A549 (cell line): ENCODE measurements around the gene PI16. TPM values are rescaled to one million over a fixed set of nuclear protein-coding genes. Genes with fewer than 3 reads are reported as not detected.

Experiments used
- ATAC-seq, 2 experiments: fragments of 200-7000 bp in 1 of 2; fragments of >200 bp in 1 of 2; cut with Nextera tagmentation in 1 of 2; cut with Tn5 transposase in 1 of 2; 3 replicates each; pipeline versions ENCODE4 v1.8.0 to v1.9.1; 2018 to 2020; ENCODE audit warnings: mild to moderate bottlenecking in 1 of 2, moderate library complexity in 1 of 2
- CTCF ChIA-PET: fragments of 300-600 bp; sonication (Branson Sonifier 250); formaldehyde crosslinking; extraction: SDS; loops from one replicate; lab custom pipeline; 2021; ENCODE audit warnings: antibody characterized with exemption, inconsistent platforms; lab: Yijun Ruan, JAX
- POLR2A ChIA-PET: fragments of 350-600 bp; formaldehyde crosslinking; extraction: SDS; loops from one replicate; lab custom pipeline; 2021; ENCODE audit warnings: antibody characterized with exemption, inconsistent platforms; lab: Yijun Ruan, JAX
- DNase-seq, 2 experiments: peaks; one replicate each; pipeline versions ENCODE4 v3.0.0 to v3.0.0-alpha.2; 2011 to 2016; ENCODE audit warnings: low read depth in 1 of 2, low spot score in 1 of 2
- FAIRE-seq: peaks from 2 replicates; lab custom pipeline; 2011; peaks lifted over from hg19 to GRCh38; lab: Jason Lieb, UNC
- H3K27ac ChIP-seq, 2 experiments: fragments of >200 bp; sonication (Bioruptor Twin); formaldehyde crosslinking; 3 replicates each; pipeline ENCODE4 v1.5.1; 2016 to 2017
- H3K4me1 ChIP-seq: fragments of >200 bp; sonication (Bioruptor Twin); formaldehyde crosslinking; 3 replicates; pipeline ENCODE4 v1.6.1; 2016
- H3K4me2 ChIP-seq: fragments of >200 bp; sonication (Bioruptor Twin); formaldehyde crosslinking; 3 replicates; pipeline ENCODE4 v1.6.1; 2016
- H3K4me3 ChIP-seq: fragments of >200 bp; sonication (Bioruptor Twin); formaldehyde crosslinking; 3 replicates; pipeline ENCODE4 v1.5.1; 2016
- H3K9me3 ChIP-seq: fragments of >200 bp; sonication (Bioruptor Twin); formaldehyde crosslinking; 3 replicates; pipeline ENCODE4 v1.6.1; 2016
- CBX2 ChIP-seq: fragments of 200-600 bp; sonication (generic); IDR thresholded peaks from 2 replicates; pipeline ENCODE4 v1.6.1; 2016; ENCODE audit warnings: low read depth, mild to moderate bottlenecking, borderline replicate concordance
- EHF ChIP-seq: fragments of 250-450 bp; sonication (Bioruptor Pico); IDR thresholded peaks from 2 replicates; pipeline ENCODE4 v1.5.0; 2020; ENCODE audit warnings: mild to moderate bottlenecking
- EHMT2 ChIP-seq: fragments of 200-600 bp; sonication (generic); IDR thresholded peaks from 2 replicates; pipeline ENCODE4 v1.6.1; 2016; ENCODE audit warnings: antibody characterized with exemption, low read depth, mild to moderate bottlenecking, moderate library complexity
- FOSL2 ChIP-seq, 2 experiments: fragments of 450-650 bp in 1 of 2; fragments of >200 bp in 1 of 2; sonication (Bioruptor Twin) in 1 of 2; formaldehyde crosslinking; IDR thresholded peaks; 2 replicates each; pipeline versions ENCODE4 v1.5.0 to v1.6.1; 2016 to 2020; ENCODE audit warnings: mild to moderate bottlenecking in 1 of 2, moderate library complexity in 1 of 2
- HOXA7 ChIP-seq: fragments of 250-450 bp; sonication (Bioruptor Pico); IDR thresholded peaks from 2 replicates; pipeline ENCODE4 v1.5.0; 2020; ENCODE audit warnings: mild to moderate bottlenecking, moderate library complexity
- HOXB13 ChIP-seq: fragments of 250-450 bp; sonication (Bioruptor Pico); IDR thresholded peaks from 2 replicates; pipeline ENCODE4 v1.5.0; 2020; ENCODE audit warnings: low read depth, mild to moderate bottlenecking, moderate library complexity
- HOXB5 ChIP-seq: fragments of 250-450 bp; sonication (Bioruptor Pico); IDR thresholded peaks from 2 replicates; pipeline ENCODE4 v1.5.0; 2020; ENCODE audit warnings: mild to moderate bottlenecking, moderate library complexity
- JUN ChIP-seq, 2 experiments: fragments of >200 bp; sonication (Bioruptor Twin); formaldehyde crosslinking; IDR thresholded peaks; 2 replicates in 1 of 2; 3 replicates in 1 of 2; pipeline ENCODE4 v1.6.1; 2016 to 2017
- JUNB ChIP-seq: fragments of >200 bp; sonication (Bioruptor Twin); formaldehyde crosslinking; IDR thresholded peaks from 2 replicates; pipeline ENCODE4 v1.6.1; 2016
- MAFK ChIP-seq: fragments of 450-650 bp; IDR thresholded peaks from 2 replicates; pipeline ENCODE4 v1.6.1; 2014; ENCODE audit not compliant: partially characterized antibody
- PHF8 ChIP-seq: fragments of 200-600 bp; sonication (generic); IDR thresholded peaks from 2 replicates; pipeline ENCODE4 v1.6.1; 2016; ENCODE audit warnings: low read depth, mild to moderate bottlenecking, antibody characterized with exemption, moderate library complexity, borderline replicate concordance
- POLR2AphosphoS2 ChIP-seq: conservative IDR thresholded peaks from 2 replicates; pipeline ENCODE4 v1.6.1; 2012; ENCODE audit warnings: low read length, improper control_type of control experiment, inconsistent platforms
- RAD21 ChIP-seq, 2 experiments: fragments of >200 bp in 1 of 2; sonication (Bioruptor Twin) in 1 of 2; formaldehyde crosslinking in 1 of 2; IDR thresholded peaks in 1 of 2; conservative IDR thresholded peaks in 1 of 2; 2 replicates in 1 of 2; 3 replicates in 1 of 2; pipeline ENCODE4 v1.6.1; 2012 to 2018; ENCODE audit warnings: inconsistent platforms in 1 of 2
- SREBF2 ChIP-seq: fragments of 450-650 bp; IDR thresholded peaks from 2 replicates; pipeline ENCODE4 v1.6.1; 2014; ENCODE audit warnings: mild to moderate bottlenecking, moderate library complexity
- TP53 ChIP-seq: fragments of 250-450 bp; sonication (Bioruptor Pico); IDR thresholded peaks from 2 replicates; pipeline ENCODE4 v1.5.0; 2021; ENCODE audit warnings: mild to moderate bottlenecking, moderate library complexity
- ZC3H11A ChIP-seq: fragments of 450-650 bp; IDR thresholded peaks from 2 replicates; pipeline ENCODE4 v1.6.1; 2014; ENCODE audit warnings: antibody characterized with exemption, mild to moderate bottlenecking
- ZNF302 ChIP-seq: fragments of 250-450 bp; sonication (Bioruptor Pico); IDR thresholded peaks from 2 replicates; pipeline ENCODE4 v1.9.0; 2021; ENCODE audit warnings: inconsistent platforms, mild to moderate bottlenecking, moderate library complexity
- ZSCAN20 ChIP-seq: fragments of 250-450 bp; sonication (Bioruptor Pico); IDR thresholded peaks from 2 replicates; pipeline ENCODE4 v1.8.0; 2022; ENCODE audit warnings: mild to moderate bottlenecking, moderate library complexity
- WGBS: methylation state at CpG from one replicate; pipeline ENCODE4 v1.1.6; 2017; ENCODE audit errors: missing lambda C conversion rate; 5-methylcytosine and 5-hydroxymethylcytosine counted together
- polyA plus RNA-seq, 4 experiments: library from polyadenylated mRNA; depleted of rRNA in 3 of 4; stranded (reverse); fragments of >200 nt; fragmentation: RNase III in 1 of 4; extraction: RNeasy Plus Mini Kit Qiagen cat#74134 plus additional on column Dnase treatment in 1 of 4; gene quantifications; 2 replicates in 3 of 4; 3 replicates in 1 of 4; pipeline ENCODE4 v1.2.3, GENCODE V29; 2011 to 2017
- TF ChIP-seq, protein P1 (sequence below): fragments of 250-450 bp; sonication (Bioruptor Pico); IDR thresholded peaks from 2 replicates; pipeline ENCODE4 v1.5.0; 2020; ENCODE audit warnings: low read depth, mild to moderate bottlenecking, moderate library complexity
- TF ChIP-seq, protein P2 (sequence below): fragments of >200 bp; sonication (Bioruptor Twin); formaldehyde crosslinking; IDR thresholded peaks from 3 replicates; pipeline ENCODE4 v1.5.1; 2016
- TF ChIP-seq, protein P3 (sequence below): fragments of 200-600 bp; sonication (generic); IDR thresholded peaks from 2 replicates; pipeline ENCODE4 v1.6.1; 2016; ENCODE audit warnings: antibody characterized with exemption, mild to moderate bottlenecking, moderate library complexity
- TF ChIP-seq, protein P4 (sequence below): IDR thresholded peaks from 2 replicates; pipeline ENCODE4 v1.6.1; 2012; ENCODE audit warnings: low read depth, borderline replicate concordance
- TF ChIP-seq, protein P5 (sequence below): fragments of 450-650 bp; IDR thresholded peaks from 2 replicates; pipeline ENCODE4 v1.6.1; 2014; ENCODE audit warnings: antibody characterized with exemption

Gene PI16
- polyA plus RNA-seq, 2 of the 4 experiments (the other 2 are of a cell fraction), result not detected

DNA sequence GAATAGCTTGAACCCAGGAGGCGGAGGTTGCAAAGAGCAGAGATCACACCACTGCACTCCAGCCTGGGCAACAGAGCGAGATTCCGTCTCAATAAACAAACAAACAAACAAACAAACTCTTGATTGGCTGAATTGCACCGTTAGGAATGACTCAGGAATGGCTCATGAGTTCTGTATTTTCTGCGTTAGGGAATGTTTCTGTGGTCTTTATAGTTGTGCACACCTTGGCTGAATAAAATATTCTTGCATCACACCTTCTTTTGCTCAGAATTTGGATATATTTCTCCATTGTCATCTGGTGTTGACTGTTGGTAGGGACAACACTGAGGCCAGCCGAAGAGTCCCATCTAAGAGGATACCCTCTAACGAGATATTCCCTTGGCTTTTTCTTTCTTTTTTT lies 19.6 kb upstream of the PI16 start:
- no peaks in the 10 kb centered on the region for H3K4me1 ChIP-seq
- no peak for DNase-seq
- no peaks in the 10 kb centered on the region for H3K9me3 ChIP-seq
- H3K27ac ChIP-seq, result no peak overlapping the region
- CTCF ChIA-PET, result no interaction called here
- TF ChIP-seq HOXB5 (CRISPR knock-in tag) (no peak), CBX2 (no peak), TP53 (CRISPR knock-in tag) (no peak), PHF8 (no peak), RAD21 (conservative IDR thresholded peaks at IDR 0.05 in 1 of 2, IDR thresholded peaks at IDR 0.05 in 1 of 2) (no peak), SREBF2 (no peak)
- TF ChIP-seq, protein P1, sequence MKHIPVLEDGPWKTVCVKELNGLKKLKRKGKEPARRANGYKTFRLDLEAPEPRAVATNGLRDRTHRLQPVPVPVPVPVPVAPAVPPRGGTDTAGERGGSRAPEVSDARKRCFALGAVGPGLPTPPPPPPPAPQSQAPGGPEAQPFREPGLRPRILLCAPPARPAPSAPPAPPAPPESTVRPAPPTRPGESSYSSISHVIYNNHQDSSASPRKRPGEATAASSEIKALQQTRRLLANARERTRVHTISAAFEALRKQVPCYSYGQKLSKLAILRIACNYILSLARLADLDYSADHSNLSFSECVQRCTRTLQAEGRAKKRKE (CRISPR knock-in tag), result no peak
- TF ChIP-seq, all 56 proteins: peak for 0
- Histone ChIP-seq H3K4me2 (no peak overlapping the region), H3K4me3 (no peak overlapping the region)
- FAIRE-seq (no peak), ATAC-seq (no peak)
- POLR2A ChIA-PET, result no interaction called here
- 74% methylated on average over 7 of the region's 7 CpGs for WGBS

DNA sequence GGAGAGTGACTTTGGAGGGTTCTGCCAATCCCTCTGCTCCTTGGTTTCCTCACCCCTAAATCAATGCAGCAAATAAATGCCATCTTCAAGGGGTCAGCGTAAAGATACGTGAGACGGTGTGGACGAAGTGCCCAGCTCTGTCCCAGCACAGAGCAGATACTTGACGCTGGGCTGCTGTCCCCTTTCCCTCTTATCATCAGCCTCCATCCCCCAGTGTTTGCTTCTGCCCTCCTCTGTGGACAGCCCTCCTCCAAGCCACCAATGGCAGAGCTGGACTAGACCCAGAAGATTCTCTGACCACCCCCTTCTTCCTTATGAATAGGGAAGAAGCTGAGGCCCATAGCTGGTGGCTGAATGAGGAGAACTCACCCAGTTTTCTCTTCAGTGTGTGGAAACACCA lies 17.7 kb upstream of the PI16 start:
- ATAC-seq (no peak), DNase-seq (no peak), FAIRE-seq (no peak)
- ChIA-PET CTCF (interaction anchor here (0.7 to 1.4 kb wide), 4 partner anchors 9 to 81 kb away, joined by 3 to 6 read pairs (median 4); partner anchors contain the start of gene PI16), POLR2A (no interaction called here)
- H3K4me1 ChIP-seq, result no peaks in the 10 kb centered on the region
- H3K9me3 ChIP-seq, result no peaks in the 10 kb centered on the region
- no peak overlapping the region for H3K27ac ChIP-seq
- TF ChIP-seq CBX2 (no peak), ZSCAN20 (no peak), ZC3H11A (no peak)
- H3K4me2 ChIP-seq, result no peak overlapping the region
- no peak overlapping the region for H3K4me3 ChIP-seq
- 91% methylated on average over 5 of the region's 5 CpGs for WGBS

DNA sequence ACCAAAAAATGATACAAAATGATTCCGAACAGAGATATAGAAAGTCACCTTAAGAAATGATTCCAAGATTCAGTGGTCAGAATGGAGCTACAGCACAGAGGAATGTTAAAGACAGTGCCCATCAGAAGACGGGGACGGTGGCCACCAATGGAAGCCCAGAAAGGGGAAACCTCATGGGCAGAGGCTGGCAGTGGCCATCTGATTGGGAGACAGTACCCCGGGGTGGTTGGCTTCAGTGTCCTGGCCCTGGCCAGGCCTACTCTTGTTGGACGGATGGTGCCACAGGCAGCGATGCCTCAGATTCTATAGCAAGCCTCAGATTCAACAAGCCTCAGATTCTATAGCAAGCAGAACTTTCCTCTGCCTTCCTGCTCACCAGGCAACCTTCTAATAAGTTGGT lies 16.6 kb upstream of the PI16 start:
- TF ChIP-seq, protein P2, sequence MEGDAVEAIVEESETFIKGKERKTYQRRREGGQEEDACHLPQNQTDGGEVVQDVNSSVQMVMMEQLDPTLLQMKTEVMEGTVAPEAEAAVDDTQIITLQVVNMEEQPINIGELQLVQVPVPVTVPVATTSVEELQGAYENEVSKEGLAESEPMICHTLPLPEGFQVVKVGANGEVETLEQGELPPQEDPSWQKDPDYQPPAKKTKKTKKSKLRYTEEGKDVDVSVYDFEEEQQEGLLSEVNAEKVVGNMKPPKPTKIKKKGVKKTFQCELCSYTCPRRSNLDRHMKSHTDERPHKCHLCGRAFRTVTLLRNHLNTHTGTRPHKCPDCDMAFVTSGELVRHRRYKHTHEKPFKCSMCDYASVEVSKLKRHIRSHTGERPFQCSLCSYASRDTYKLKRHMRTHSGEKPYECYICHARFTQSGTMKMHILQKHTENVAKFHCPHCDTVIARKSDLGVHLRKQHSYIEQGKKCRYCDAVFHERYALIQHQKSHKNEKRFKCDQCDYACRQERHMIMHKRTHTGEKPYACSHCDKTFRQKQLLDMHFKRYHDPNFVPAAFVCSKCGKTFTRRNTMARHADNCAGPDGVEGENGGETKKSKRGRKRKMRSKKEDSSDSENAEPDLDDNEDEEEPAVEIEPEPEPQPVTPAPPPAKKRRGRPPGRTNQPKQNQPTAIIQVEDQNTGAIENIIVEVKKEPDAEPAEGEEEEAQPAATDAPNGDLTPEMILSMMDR, result no peak
- TF ChIP-seq JUNB, result no peak
- no peak for TF ChIP-seq JUN (IDR thresholded peaks at IDR 0.05)
- no peak for TF ChIP-seq TP53 (CRISPR knock-in tag)
- no peak for TF ChIP-seq POLR2AphosphoS2
- ATAC-seq (no peak), DNase-seq (no peak), FAIRE-seq (no peak)
- CTCF ChIA-PET, result interaction anchor here (1.3 to 1.4 kb wide), 3 partner anchors 17 to 80 kb away, joined by 3 to 6 read pairs (median 5); partner anchors contain the start of gene PI16
- POLR2A ChIA-PET, result no interaction called here
- no peaks in the 10 kb centered on the region for H3K4me1 ChIP-seq
- H3K9me3 ChIP-seq, result no peaks in the 10 kb centered on the region
- no peak overlapping the region for H3K4me2 ChIP-seq
- H3K4me3 ChIP-seq, result no peak overlapping the region
- WGBS, result 79% methylated on average over 6 of the region's 6 CpGs
- H3K27ac ChIP-seq, result no peak overlapping the region

DNA sequence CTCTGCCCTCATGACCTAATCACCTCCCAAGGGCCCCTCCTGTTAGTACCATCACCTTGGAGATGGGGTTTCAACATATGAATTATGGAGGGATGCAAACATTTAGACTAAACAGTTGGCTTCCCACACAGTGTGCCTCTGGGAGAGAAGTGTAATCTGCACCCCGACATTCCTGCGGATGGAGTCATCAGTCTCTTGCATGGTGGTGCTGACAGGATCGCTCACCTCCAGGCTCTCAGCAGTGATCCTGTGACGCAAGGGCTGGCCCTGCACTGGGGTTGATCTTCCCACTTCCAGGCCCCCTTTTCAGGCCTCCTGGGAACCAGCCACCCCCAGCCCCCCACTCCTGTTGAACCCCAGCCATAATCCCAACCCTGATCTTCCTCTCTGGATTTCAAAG lies 16.0 kb upstream of the PI16 start:
- Histone ChIP-seq H3K4me2 (no peak overlapping the region), H3K9me3 (no peaks in the 10 kb centered on the region), H3K4me1 (no peaks in the 10 kb centered on the region), H3K27ac (no peak overlapping the region), H3K4me3 (no peak overlapping the region)
- 83% methylated on average over 4 of the region's 4 CpGs for WGBS
- no peak for ATAC-seq
- DNase-seq, result no peak
- CTCF ChIA-PET, result no interaction called here
- POLR2A ChIA-PET, result no interaction called here
- no peak for FAIRE-seq
- TF ChIP-seq, protein P3, sequence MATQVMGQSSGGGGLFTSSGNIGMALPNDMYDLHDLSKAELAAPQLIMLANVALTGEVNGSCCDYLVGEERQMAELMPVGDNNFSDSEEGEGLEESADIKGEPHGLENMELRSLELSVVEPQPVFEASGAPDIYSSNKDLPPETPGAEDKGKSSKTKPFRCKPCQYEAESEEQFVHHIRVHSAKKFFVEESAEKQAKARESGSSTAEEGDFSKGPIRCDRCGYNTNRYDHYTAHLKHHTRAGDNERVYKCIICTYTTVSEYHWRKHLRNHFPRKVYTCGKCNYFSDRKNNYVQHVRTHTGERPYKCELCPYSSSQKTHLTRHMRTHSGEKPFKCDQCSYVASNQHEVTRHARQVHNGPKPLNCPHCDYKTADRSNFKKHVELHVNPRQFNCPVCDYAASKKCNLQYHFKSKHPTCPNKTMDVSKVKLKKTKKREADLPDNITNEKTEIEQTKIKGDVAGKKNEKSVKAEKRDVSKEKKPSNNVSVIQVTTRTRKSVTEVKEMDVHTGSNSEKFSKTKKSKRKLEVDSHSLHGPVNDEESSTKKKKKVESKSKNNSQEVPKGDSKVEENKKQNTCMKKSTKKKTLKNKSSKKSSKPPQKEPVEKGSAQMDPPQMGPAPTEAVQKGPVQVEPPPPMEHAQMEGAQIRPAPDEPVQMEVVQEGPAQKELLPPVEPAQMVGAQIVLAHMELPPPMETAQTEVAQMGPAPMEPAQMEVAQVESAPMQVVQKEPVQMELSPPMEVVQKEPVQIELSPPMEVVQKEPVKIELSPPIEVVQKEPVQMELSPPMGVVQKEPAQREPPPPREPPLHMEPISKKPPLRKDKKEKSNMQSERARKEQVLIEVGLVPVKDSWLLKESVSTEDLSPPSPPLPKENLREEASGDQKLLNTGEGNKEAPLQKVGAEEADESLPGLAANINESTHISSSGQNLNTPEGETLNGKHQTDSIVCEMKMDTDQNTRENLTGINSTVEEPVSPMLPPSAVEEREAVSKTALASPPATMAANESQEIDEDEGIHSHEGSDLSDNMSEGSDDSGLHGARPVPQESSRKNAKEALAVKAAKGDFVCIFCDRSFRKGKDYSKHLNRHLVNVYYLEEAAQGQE, result no peak
- TF ChIP-seq JUN (IDR thresholded peaks at IDR 0.05) (no peak), EHMT2 (no peak), EHF (no peak), ZNF302 (CRISPR knock-in tag) (no peak), HOXB13 (CRISPR knock-in tag) (no peak), FOSL2 (IDR thresholded peaks at IDR 0.05) (no peak), FOSL2 (CRISPR knock-in tag; IDR thresholded peaks at IDR 0.05) (no peak), HOXA7 (CRISPR knock-in tag) (no peak), MAFK (no peak)
- TF ChIP-seq, protein P4, sequence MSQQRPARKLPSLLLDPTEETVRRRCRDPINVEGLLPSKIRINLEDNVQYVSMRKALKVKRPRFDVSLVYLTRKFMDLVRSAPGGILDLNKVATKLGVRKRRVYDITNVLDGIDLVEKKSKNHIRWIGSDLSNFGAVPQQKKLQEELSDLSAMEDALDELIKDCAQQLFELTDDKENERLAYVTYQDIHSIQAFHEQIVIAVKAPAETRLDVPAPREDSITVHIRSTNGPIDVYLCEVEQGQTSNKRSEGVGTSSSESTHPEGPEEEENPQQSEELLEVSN, result no peak
- TF ChIP-seq, protein P5, sequence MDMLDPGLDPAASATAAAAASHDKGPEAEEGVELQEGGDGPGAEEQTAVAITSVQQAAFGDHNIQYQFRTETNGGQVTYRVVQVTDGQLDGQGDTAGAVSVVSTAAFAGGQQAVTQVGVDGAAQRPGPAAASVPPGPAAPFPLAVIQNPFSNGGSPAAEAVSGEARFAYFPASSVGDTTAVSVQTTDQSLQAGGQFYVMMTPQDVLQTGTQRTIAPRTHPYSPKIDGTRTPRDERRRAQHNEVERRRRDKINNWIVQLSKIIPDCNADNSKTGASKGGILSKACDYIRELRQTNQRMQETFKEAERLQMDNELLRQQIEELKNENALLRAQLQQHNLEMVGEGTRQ, result no peak
